ENCODE data around the gene IL37.

IL37 gene, protein sequence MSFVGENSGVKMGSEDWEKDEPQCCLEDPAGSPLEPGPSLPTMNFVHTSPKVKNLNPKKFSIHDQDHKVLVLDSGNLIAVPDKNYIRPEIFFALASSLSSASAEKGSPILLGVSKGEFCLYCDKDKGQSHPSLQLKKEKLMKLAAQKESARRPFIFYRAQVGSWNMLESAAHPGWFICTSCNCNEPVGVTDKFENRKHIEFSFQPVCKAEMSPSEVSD

DNA sequence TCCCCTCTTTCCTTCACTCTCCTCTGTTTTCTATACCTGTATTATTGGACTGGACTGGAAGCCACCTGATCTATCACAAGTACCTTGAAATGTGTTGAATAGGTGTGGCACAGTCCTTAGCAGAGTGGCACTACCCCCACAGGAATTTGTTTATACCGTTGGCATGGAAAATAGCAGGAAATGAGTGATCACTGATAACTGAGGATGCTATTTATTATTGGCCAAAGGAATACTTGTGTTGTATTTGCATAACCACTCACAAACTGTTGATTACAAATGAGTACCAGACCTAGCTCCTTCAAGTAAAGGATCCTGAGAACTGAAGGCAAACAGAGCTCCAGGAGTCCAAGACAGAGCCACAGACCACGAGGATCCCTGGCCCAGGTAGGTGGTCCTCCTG lies at the start of gene IL37:
Gene IL37, plus strand, starts transcription at position 301 of the 400 bp plus-strand sequence. CDS start 1,848 bp downstream, outside the sequence.
- TF ChIP-seq ZNF521 (tag by site-specific recombination; IDR thresholded peaks at IDR 0.05) (no peak), ZNF501 (tag by site-specific recombination; IDR thresholded peaks at IDR 0.05) (no peak), ZNF660 (tag by site-specific recombination; IDR thresholded peaks at IDR 0.05) (no peak), ZNF629 (tag by site-specific recombination; IDR thresholded peaks at IDR 0.05) (no peak), ZNF510 (tag by site-specific recombination; IDR thresholded peaks at IDR 0.05; ENCODE audit: insufficient replicate concordance) (no peak), ZBTB17 (tag by site-specific recombination; IDR thresholded peaks at IDR 0.05) (no peak), ZNF350 (tag by site-specific recombination; IDR thresholded peaks at IDR 0.05) (no peak)
- TF ChIP-seq, protein P1, sequence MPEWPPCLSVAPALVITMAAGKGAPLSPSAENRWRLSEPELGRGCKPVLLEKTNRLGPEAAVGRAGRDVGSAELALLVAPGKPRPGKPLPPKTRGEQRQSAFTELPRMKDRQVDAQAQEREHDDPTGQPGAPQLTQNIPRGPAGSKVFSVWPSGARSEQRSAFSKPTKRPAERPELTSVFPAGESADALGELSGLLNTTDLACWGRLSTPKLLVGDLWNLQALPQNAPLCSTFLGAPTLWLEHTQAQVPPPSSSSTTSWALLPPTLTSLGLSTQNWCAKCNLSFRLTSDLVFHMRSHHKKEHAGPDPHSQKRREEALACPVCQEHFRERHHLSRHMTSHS (tag by site-specific recombination; IDR thresholded peaks at IDR 0.05): no peak
- no peak within 1 kb of the TSS for H3K27ac ChIP-seq (ENCODE audit: extremely low read depth, low read depth, low read length)
- H3K4me1 ChIP-seq (ENCODE audit: control insufficient read depth, insufficient read depth, low read length): no peaks in the 10 kb centered on the region
- ChIA-PET POLR2A (no interaction called here), CTCF (interaction anchor here (0.8 to 1.2 kb wide), 3 partner anchors 25 to 161 kb away, joined by 3 to 4 read pairs (median 4); no protein-coding TSS in a partner anchor)
- H3K4me3 ChIP-seq (ENCODE audit: low read depth, low read length): no peak within 1 kb of the TSS
- no peaks in the 10 kb centered on the region for H3K9me3 ChIP-seq (ENCODE audit: control insufficient read depth, insufficient read depth, low read depth, low read length)
- H3K36me3 ChIP-seq (ENCODE audit: control insufficient read depth in 2 of 2, insufficient read depth in 1 of 2, low read length in 2 of 2): no peaks in the 10 kb centered on the region

DNA sequence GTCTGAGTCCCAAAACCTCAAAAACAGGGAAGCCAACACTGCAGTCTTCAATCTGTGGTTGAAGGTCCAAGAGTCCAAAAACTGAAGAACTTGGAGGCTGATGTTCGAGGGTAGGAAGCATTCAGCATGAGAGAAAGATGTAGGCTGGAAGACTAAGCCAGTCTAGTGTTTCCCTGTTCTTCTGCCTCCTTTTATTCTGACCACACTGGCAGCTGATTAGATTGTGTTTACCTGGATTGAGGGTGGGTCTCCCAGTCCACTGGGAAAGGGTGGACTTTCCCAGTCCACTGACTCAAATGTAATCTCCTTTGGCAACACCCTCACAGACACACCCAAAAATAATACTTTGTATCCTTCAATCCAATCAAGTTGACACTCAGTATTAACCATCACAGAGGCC lies 46.9 kb upstream of the IL37 start:
- peaks cover 2% of the 10 kb centered on the region; the same call in 1 of the 2 replicates for H3K9me3 ChIP-seq (ENCODE audit: control insufficient read depth, insufficient read depth, low read depth, low read length)
- ChIA-PET CTCF (interaction anchor here (1.1 kb wide), 1 partner anchor 21 kb away, joined by 3 read pairs; no protein-coding TSS in a partner anchor), POLR2A (no interaction called here)
- H3K4me1 ChIP-seq (ENCODE audit: control insufficient read depth, insufficient read depth, low read length): peaks cover 2% of the 10 kb centered on the region
- H3K4me3 ChIP-seq (ENCODE audit: low read depth, low read length): no peak overlapping the region
- H3K27ac ChIP-seq (ENCODE audit: extremely low read depth, low read depth, low read length): no peak overlapping the region
- H3K36me3 ChIP-seq (ENCODE audit: control insufficient read depth in 2 of 2, insufficient read depth in 1 of 2, low read length in 2 of 2): no peaks in the 10 kb centered on the region
- TF ChIP-seq ZNF155 (tag by site-specific recombination; IDR thresholded peaks at IDR 0.05): no peak
- TF ChIP-seq, protein P2, sequence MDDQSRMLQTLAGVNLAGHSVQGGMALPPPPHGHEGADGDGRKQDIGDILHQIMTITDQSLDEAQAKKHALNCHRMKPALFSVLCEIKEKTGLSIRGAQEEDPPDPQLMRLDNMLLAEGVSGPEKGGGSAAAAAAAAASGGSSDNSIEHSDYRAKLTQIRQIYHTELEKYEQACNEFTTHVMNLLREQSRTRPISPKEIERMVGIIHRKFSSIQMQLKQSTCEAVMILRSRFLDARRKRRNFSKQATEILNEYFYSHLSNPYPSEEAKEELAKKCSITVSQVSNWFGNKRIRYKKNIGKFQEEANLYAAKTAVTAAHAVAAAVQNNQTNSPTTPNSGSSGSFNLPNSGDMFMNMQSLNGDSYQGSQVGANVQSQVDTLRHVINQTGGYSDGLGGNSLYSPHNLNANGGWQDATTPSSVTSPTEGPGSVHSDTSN (CRISPR knock-in tag; IDR thresholded peaks at IDR 0.05): no peak
- no peak for TF ChIP-seq ZNF391 (tag by site-specific recombination; IDR thresholded peaks at IDR 0.05; ENCODE audit: borderline replicate concordance, low read depth)
- no peak for TF ChIP-seq ZNF660 (tag by site-specific recombination; IDR thresholded peaks at IDR 0.05)
- TF ChIP-seq, protein P3, sequence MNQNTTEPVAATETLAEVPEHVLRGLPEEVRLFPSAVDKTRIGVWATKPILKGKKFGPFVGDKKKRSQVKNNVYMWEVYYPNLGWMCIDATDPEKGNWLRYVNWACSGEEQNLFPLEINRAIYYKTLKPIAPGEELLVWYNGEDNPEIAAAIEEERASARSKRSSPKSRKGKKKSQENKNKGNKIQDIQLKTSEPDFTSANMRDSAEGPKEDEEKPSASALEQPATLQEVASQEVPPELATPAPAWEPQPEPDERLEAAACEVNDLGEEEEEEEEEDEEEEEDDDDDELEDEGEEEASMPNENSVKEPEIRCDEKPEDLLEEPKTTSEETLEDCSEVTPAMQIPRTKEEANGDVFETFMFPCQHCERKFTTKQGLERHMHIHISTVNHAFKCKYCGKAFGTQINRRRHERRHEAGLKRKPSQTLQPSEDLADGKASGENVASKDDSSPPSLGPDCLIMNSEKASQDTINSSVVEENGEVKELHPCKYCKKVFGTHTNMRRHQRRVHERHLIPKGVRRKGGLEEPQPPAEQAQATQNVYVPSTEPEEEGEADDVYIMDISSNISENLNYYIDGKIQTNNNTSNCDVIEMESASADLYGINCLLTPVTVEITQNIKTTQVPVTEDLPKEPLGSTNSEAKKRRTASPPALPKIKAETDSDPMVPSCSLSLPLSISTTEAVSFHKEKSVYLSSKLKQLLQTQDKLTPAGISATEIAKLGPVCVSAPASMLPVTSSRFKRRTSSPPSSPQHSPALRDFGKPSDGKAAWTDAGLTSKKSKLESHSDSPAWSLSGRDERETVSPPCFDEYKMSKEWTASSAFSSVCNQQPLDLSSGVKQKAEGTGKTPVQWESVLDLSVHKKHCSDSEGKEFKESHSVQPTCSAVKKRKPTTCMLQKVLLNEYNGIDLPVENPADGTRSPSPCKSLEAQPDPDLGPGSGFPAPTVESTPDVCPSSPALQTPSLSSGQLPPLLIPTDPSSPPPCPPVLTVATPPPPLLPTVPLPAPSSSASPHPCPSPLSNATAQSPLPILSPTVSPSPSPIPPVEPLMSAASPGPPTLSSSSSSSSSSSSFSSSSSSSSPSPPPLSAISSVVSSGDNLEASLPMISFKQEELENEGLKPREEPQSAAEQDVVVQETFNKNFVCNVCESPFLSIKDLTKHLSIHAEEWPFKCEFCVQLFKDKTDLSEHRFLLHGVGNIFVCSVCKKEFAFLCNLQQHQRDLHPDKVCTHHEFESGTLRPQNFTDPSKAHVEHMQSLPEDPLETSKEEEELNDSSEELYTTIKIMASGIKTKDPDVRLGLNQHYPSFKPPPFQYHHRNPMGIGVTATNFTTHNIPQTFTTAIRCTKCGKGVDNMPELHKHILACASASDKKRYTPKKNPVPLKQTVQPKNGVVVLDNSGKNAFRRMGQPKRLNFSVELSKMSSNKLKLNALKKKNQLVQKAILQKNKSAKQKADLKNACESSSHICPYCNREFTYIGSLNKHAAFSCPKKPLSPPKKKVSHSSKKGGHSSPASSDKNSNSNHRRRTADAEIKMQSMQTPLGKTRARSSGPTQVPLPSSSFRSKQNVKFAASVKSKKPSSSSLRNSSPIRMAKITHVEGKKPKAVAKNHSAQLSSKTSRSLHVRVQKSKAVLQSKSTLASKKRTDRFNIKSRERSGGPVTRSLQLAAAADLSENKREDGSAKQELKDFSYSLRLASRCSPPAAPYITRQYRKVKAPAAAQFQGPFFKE (tag by site-specific recombination; IDR thresholded peaks at IDR 0.05; ENCODE audit: borderline replicate concordance): no peak
- TF ChIP-seq, protein P4, sequence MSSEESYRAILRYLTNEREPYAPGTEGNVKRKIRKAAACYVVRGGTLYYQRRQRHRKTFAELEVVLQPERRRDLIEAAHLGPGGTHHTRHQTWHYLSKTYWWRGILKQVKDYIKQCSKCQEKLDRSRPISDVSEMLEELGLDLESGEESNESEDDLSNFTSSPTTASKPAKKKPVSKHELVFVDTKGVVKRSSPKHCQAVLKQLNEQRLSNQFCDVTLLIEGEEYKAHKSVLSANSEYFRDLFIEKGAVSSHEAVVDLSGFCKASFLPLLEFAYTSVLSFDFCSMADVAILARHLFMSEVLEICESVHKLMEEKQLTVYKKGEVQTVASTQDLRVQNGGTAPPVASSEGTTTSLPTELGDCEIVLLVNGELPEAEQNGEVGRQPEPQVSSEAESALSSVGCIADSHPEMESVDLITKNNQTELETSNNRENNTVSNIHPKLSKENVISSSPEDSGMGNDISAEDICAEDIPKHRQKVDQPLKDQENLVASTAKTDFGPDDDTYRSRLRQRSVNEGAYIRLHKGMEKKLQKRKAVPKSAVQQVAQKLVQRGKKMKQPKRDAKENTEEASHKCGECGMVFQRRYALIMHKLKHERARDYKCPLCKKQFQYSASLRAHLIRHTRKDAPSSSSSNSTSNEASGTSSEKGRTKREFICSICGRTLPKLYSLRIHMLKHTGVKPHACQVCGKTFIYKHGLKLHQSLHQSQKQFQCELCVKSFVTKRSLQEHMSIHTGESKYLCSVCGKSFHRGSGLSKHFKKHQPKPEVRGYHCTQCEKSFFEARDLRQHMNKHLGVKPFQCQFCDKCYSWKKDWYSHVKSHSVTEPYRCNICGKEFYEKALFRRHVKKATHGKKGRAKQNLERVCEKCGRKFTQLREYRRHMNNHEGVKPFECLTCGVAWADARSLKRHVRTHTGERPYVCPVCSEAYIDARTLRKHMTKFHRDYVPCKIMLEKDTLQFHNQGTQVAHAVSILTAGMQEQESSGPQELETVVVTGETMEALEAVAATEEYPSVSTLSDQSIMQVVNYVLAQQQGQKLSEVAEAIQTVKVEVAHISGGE (tag by site-specific recombination; conservative IDR thresholded peaks at IDR 0.05; ENCODE audit: low read depth): no peak
- TF ChIP-seq FEZF1 (tag by site-specific recombination; IDR thresholded peaks at IDR 0.05): no peak
- TF ChIP-seq ZNF701 (tag by site-specific recombination; IDR thresholded peaks at IDR 0.05): no peak
- no peak for TF ChIP-seq ZBTB21 (tag by site-specific recombination; IDR thresholded peaks at IDR 0.05)
- no peak for TF ChIP-seq ZNF292 (tag by site-specific recombination; IDR thresholded peaks at IDR 0.05; ENCODE audit: borderline replicate concordance, low read depth)
- TF ChIP-seq, protein P5, sequence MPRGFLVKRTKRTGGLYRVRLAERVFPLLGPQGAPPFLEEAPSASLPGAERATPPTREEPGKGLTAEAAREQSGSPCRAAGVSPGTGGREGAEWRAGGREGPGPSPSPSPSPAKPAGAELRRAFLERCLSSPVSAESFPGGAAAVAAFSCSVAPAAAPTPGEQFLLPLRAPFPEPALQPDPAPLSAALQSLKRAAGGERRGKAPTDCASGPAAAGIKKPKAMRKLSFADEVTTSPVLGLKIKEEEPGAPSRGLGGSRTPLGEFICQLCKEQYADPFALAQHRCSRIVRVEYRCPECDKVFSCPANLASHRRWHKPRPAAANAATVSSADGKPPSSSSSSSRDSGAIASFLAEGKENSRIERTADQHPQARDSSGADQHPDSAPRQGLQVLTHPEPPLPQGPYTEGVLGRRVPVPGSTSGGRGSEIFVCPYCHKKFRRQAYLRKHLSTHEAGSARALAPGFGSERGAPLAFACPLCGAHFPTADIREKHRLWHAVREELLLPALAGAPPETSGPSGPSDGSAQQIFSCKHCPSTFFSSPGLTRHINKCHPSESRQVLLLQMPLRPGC (tag by site-specific recombination; IDR thresholded peaks at IDR 0.05): no peak
- TF ChIP-seq ZNF221 (tag by site-specific recombination; IDR thresholded peaks at IDR 0.05; ENCODE audit: borderline replicate concordance): no peak
- TF ChIP-seq HOXA7 (CRISPR knock-in tag; IDR thresholded peaks at IDR 0.05; ENCODE audit: borderline replicate concordance): no peak
- no peak for TF ChIP-seq SCRT2 (tag by site-specific recombination; IDR thresholded peaks at IDR 0.05)
